Right renal pelvis (tissue), 4 donors: Measurements from ENCODE around the gene LAMP2. TPM values are rescaled to one million over a fixed set of nuclear protein-coding genes. Genes with fewer than 3 reads are reported as not detected.
"Not testable (repeated sequence)": the region's sequence is repeated elsewhere in the genome, so short reads cannot be mapped to it uniquely, and the experiment has no call there.

Source experiments
- DNase-seq, 4 donors: peaks; one replicate each; pipeline ENCODE4 v3.0.0-alpha.2; 2013; ENCODE audit warnings: low read depth in 4 of 4, low spot score in 3 of 4, missing footprints in 1 of 4
- polyA plus RNA-seq, 4 donors: library from polyadenylated mRNA; unstranded; fragments of 120-200 nt; gene quantifications; one replicate each; pipeline ENCODE4 v1.2.1, GENCODE V29; 2013; ENCODE audit not compliant: insufficient read length in 4 of 4

The LAMP2 gene
- polyA plus RNA-seq, result 100 to 1,000 TPM; 151 to 189 (median 167) TPM

- peak; percentile 65 to 79 (median 74) for DNase-seq
Observed at GRCh38 chrX:120468825-120469525, at the start of gene LAMP2. Gene LAMP2 (minus strand): TSS chrX:120469296. CDS start chrX:120469169, 127 bp downstream.

- DNase-seq, result no peak
Observed at GRCh38 chrX:120517936-120518335, 48.8 kb upstream of the LAMP2 start.

- no peak for DNase-seq
Observed at GRCh38 chrX:120514236-120514635, 45.1 kb upstream of the LAMP2 start.

GRCh38 chrX:120512627-120513026, 43.5 kb upstream of the LAMP2 start:
- no peak for DNase-seq

- DNase-seq, result no peak
Observed at GRCh38 chrX:120512222-120512621, 43.1 kb upstream of the LAMP2 start.

GRCh38 chrX:120504569-120504968, 35.5 kb upstream of the LAMP2 start:
- no peak for DNase-seq

- DNase-seq, result no peak
Observed at GRCh38 chrX:120499301-120500072, 30.4 kb upstream of the LAMP2 start.

GRCh38 chrX:120490119-120490518, 21.0 kb upstream of the LAMP2 start:
- not testable (repeated sequence) for DNase-seq

GRCh38 chrX:120486786-120487185, 17.7 kb upstream of the LAMP2 start:
- no peak for DNase-seq

- peak; percentile 40 to 64 (median 51) for DNase-seq
Observed at GRCh38 chrX:120485638-120486520, 16.8 kb upstream of the LAMP2 start.

GRCh38 chrX:120485315-120485637, 16.2 kb upstream of the LAMP2 start:
- no peak for DNase-seq

- no peak for DNase-seq
Observed at GRCh38 chrX:120477453-120477852, 8.4 kb upstream of the LAMP2 start.

GRCh38 chrX:120476714-120477113, 7.6 kb upstream of the LAMP2 start:
- no peak for DNase-seq

- DNase-seq, result not testable (repeated sequence)
Observed at GRCh38 chrX:120475447-120475846, 6.4 kb upstream of the LAMP2 start.

GRCh38 chrX:120474085-120474484, 5.0 kb upstream of the LAMP2 start:
- no peak for DNase-seq

GRCh38 chrX:120469657-120470056, 561 bp upstream of the LAMP2 start:
- DNase-seq, result not testable (repeated sequence)

GRCh38 chrX:120468479-120468824, 644 bp downstream of the LAMP2 start:
- DNase-seq, result no peak

GRCh38 chrX:120468071-120468470, 1.0 kb downstream of the LAMP2 start:
- no peak for DNase-seq

GRCh38 chrX:120464411-120464810, 4.7 kb downstream of the LAMP2 start:
- no peak for DNase-seq

GRCh38 chrX:120463241-120463640, 5.9 kb downstream of the LAMP2 start:
- no peak for DNase-seq

- no peak for DNase-seq
Observed at GRCh38 chrX:120462370-120462769, 6.7 kb downstream of the LAMP2 start.
